HG02763 (cell line): ENCODE results near the gene OR2T5.
"Not testable (repeated sequence)": the region's sequence is repeated elsewhere in the genome, so short reads cannot be mapped to it uniquely, and the experiment has no call there.

Experiments used
- ATAC-seq: cut with Tn5 transposase; IDR thresholded peaks from one replicate; pipeline ENCODE4 v1.9.1; 2021; ENCODE audit warnings: mild to moderate bottlenecking, moderate library complexity; ENCODE audit not compliant: unreplicated experiment

Gene OR2T5

GRCh38 chr1:248488289-248488688 lies at the start of gene OR2T5:
OR2T5 (plus strand) TSS chr1:248488589; CDS start chr1:248488589, 0 bp downstream.
- not testable (repeated sequence) for ATAC-seq

GRCh38 chr1:248438668-248439067 lies 49.7 kb upstream of the OR2T5 start:
- ATAC-seq = not testable (repeated sequence)

GRCh38 chr1:248439283-248439682 lies 49.1 kb upstream of the OR2T5 start:
- ATAC-seq = not testable (repeated sequence)

- ATAC-seq = not testable (repeated sequence)
Measured at GRCh38 chr1:248442500-248443277, 45.7 kb upstream of the OR2T5 start.

- ATAC-seq = not testable (repeated sequence)
Measured at GRCh38 chr1:248444603-248445002, 43.8 kb upstream of the OR2T5 start.

GRCh38 chr1:248445399-248445798 lies 43.0 kb upstream of the OR2T5 start, which contains the start of gene OR2T2:
OR2T2 (plus strand) TSS chr1:248445637; CDS start chr1:248452798, 7,161 bp downstream.
- not testable (repeated sequence) for ATAC-seq

- peak; percentile 49 for ATAC-seq
Measured at GRCh38 chr1:248448409-248449074, 39.8 kb upstream of the OR2T5 start.

- ATAC-seq = not testable (repeated sequence)
Measured at GRCh38 chr1:248449821-248450465, 38.4 kb upstream of the OR2T5 start.

GRCh38 chr1:248450466-248451145 lies 37.8 kb upstream of the OR2T5 start:
- ATAC-seq = peak; percentile 42

GRCh38 chr1:248453619-248454018 lies 34.8 kb upstream of the OR2T5 start:
- not testable (repeated sequence) for ATAC-seq

- not testable (repeated sequence) for ATAC-seq
Measured at GRCh38 chr1:248455045-248455444, 33.3 kb upstream of the OR2T5 start.

- ATAC-seq = not testable (repeated sequence)
Measured at GRCh38 chr1:248456635-248457034, 31.8 kb upstream of the OR2T5 start.

GRCh38 chr1:248459117-248459516 lies 29.3 kb upstream of the OR2T5 start:
- not testable (repeated sequence) for ATAC-seq

- ATAC-seq = no peak
Measured at GRCh38 chr1:248471154-248471553, 17.2 kb upstream of the OR2T5 start.

GRCh38 chr1:248472111-248472510 lies 16.3 kb upstream of the OR2T5 start:
- not testable (repeated sequence) for ATAC-seq

GRCh38 chr1:248473051-248473450 lies 15.3 kb upstream of the OR2T5 start, which contains the start of gene OR2T3:
OR2T3 (plus strand) TSS chr1:248473351; CDS start chr1:248473351, 0 bp downstream.
- not testable (repeated sequence) for ATAC-seq

- not testable (repeated sequence) for ATAC-seq
Measured at GRCh38 chr1:248475660-248476059, 12.7 kb upstream of the OR2T5 start.

GRCh38 chr1:248481686-248482579 lies 6.5 kb upstream of the OR2T5 start:
- ATAC-seq = peak; percentile 87

GRCh38 chr1:248496661-248497060 lies 8.3 kb downstream of the OR2T5 start:
- not testable (repeated sequence) for ATAC-seq
